B cell (primary cell): ENCODE data around the gene SMAD7. TPM values are rescaled to one million over a fixed set of nuclear protein-coding genes. Genes with fewer than 3 reads are reported as not detected.

Experiments used
- ATAC-seq: fragments of 200-7000 bp; cut with Tn5 transposase; one replicate; pipeline ENCODE4 v1.10.0; 2021; ENCODE audit warnings: low read depth, mild to moderate bottlenecking, moderate number of reproducible peaks, moderate library complexity
- CTCF ChIA-PET: fragments of 350-600 bp; sonication (Branson Sonifier 250); formaldehyde crosslinking; loops from one replicate; lab custom pipeline; 2021; ENCODE audit warnings: antibody characterized with exemption, inconsistent platforms; lab: Charles Lee
- POLR2A ChIA-PET: fragments of 350-600 bp; sonication (Branson Sonifier 250); formaldehyde crosslinking; loops from one replicate; lab custom pipeline; 2021; ENCODE audit warnings: antibody characterized with exemption; lab: Charles Lee
- DNase-seq: peaks from one replicate; pipeline ENCODE4 v3.0.0; 2013
- H2AFZ ChIP-seq: 2 replicates; pipeline ENCODE4 v1.6.1; 2012; ENCODE audit warnings: mild to moderate bottlenecking, low read depth, low read length; ENCODE audit not compliant: insufficient read depth, poor library complexity, severe bottlenecking
- H3K27ac ChIP-seq, 2 donors: 1 replicate in 1 of 2; 2 replicates in 1 of 2; pipeline ENCODE4 v1.5.1; 2012 to 2013; ENCODE audit warnings: low read length in 2 of 2, mild to moderate bottlenecking in 2 of 2, moderate library complexity in 1 of 2
- H3K27me3 ChIP-seq, 4 experiments: fragments of 200-600 bp in 1 of 4; sonication (generic) in 1 of 4; replicated peaks in 1 of 4; 1 replicate in 2 of 4; 2 replicates in 2 of 4; pipeline versions ENCODE4 v1.6.1 to v1.7.0; 2013 to 2016; ENCODE audit warnings: low read length in 3 of 4, mild to moderate bottlenecking in 2 of 4, mixed read lengths in 1 of 4, moderate library complexity in 1 of 4; ENCODE audit not compliant: insufficient read depth in 4 of 4, control insufficient read depth in 3 of 4; ENCODE audit errors: control extremely low read depth in 1 of 4
- H3K36me3 ChIP-seq, 2 experiments: replicated peaks in 1 of 2; 1 replicate in 1 of 2; 2 replicates in 1 of 2; pipeline versions ENCODE4 v1.6.1 to v1.7.1; 2013; ENCODE audit warnings: low read length in 1 of 2; ENCODE audit not compliant: insufficient read depth in 2 of 2, control insufficient read depth in 1 of 2; ENCODE audit errors: control extremely low read depth in 1 of 2, extremely low read depth in 1 of 2
- H3K4me1 ChIP-seq, 2 donors: fragments of 200-600 bp in 1 of 2; sonication (generic) in 1 of 2; 1 replicate in 1 of 2; 2 replicates in 1 of 2; pipeline versions ENCODE4 v1.5.1 to v1.6.1; 2013 to 2017; ENCODE audit warnings: low read length in 2 of 2; ENCODE audit not compliant: control insufficient read depth in 2 of 2, insufficient read depth in 2 of 2
- H3K4me2 ChIP-seq: replicated peaks from 2 replicates; pipeline ENCODE3; 2012; ENCODE audit warnings: mild to moderate bottlenecking, low read depth, low read length; ENCODE audit not compliant: poor library complexity, severe bottlenecking
- H3K4me3 ChIP-seq, 5 experiments: fragments of 200-600 bp in 1 of 5; sonication (generic) in 1 of 5; 1 replicate in 3 of 5; 2 replicates in 2 of 5; pipeline versions ENCODE4 v1.5.1 to v1.7.0; 2011 to 2016; ENCODE audit warnings: low read length in 4 of 5, mild to moderate bottlenecking in 4 of 5, low read depth in 2 of 5, control low read depth in 1 of 5, moderate library complexity in 1 of 5; ENCODE audit not compliant: insufficient read depth in 1 of 5; ENCODE audit errors: control extremely low read depth in 1 of 5, extremely low read depth in 1 of 5
- H3K79me2 ChIP-seq: fragments of 200-600 bp; sonication (generic); one replicate; pipeline ENCODE4 v1.6.0; 2016; ENCODE audit warnings: low read length; ENCODE audit not compliant: control insufficient read depth, insufficient read depth
- H3K9ac ChIP-seq: fragments of 200-600 bp; sonication (generic); 2 replicates; pipeline ENCODE4 v1.6.1; 2017; ENCODE audit warnings: mild to moderate bottlenecking, low read length, moderate library complexity
- H3K9me3 ChIP-seq, 3 donors: one replicate each; pipeline versions ENCODE4 v1.6.1 to v1.7.1; 2013; ENCODE audit warnings: low read length in 2 of 3; ENCODE audit not compliant: control insufficient read depth in 2 of 3, insufficient read depth in 1 of 3; ENCODE audit errors: control extremely low read depth in 1 of 3
- H4K20me1 ChIP-seq: 2 replicates; pipeline ENCODE4 v1.6.0; 2012; ENCODE audit warnings: mild to moderate bottlenecking, low read length; ENCODE audit not compliant: insufficient read depth, control insufficient read depth, poor library complexity, severe bottlenecking
- H3K27ac Mint-ChIP-seq: one replicate; pipeline ENCODE4 v1.8.0; 2021; ENCODE audit warnings: mixed read lengths
- H3K27me3 Mint-ChIP-seq: one replicate; pipeline ENCODE4 v1.8.0; 2021; ENCODE audit warnings: mixed read lengths
- H3K4me1 Mint-ChIP-seq: one replicate; pipeline ENCODE4 v1.8.0; 2021; ENCODE audit warnings: mixed read lengths
- H3K4me3 Mint-ChIP-seq: one replicate; pipeline ENCODE4 v1.8.0; 2021; ENCODE audit warnings: mixed read lengths
- H3K9me3 Mint-ChIP-seq: one replicate; pipeline ENCODE4 v1.8.0; 2022; ENCODE audit warnings: mixed read lengths; ENCODE audit not compliant: insufficient read depth
- CTCF ChIP-seq: fragments of 200-600 bp; IDR thresholded peaks from one replicate; pipeline ENCODE4 v1.8.0; 2022; ENCODE audit warnings: antibody characterized with exemption, mild to moderate bottlenecking
- EZH2 ChIP-seq: IDR thresholded peaks from 2 replicates; pipeline ENCODE4 v1.6.1; 2012; ENCODE audit warnings: borderline replicate concordance, low read depth, mild to moderate bottlenecking, moderate library complexity, low read length; ENCODE audit not compliant: insufficient read depth, poor library complexity, severe bottlenecking
- WGBS: methylation state at CpG from one replicate; pipeline ENCODE4 v1.1.5; 2013; ENCODE audit warnings: missing lambda C conversion rate; ENCODE audit not compliant: insufficient coverage; 5-methylcytosine and 5-hydroxymethylcytosine counted together
- intact Hi-C: fragments of 100-400 bp; cut with micrococcal nuclease; formaldehyde crosslinking; loops from one replicate; pipeline ENCODE4 v1.10.0; 2022
- polyA plus RNA-seq: library from polyadenylated mRNA; depleted of rRNA; stranded (reverse); fragments of >200 nt; gene quantifications from 2 replicates; pipeline ENCODE4 v1.2.3, GENCODE V29; 2012
- total RNA-seq, 2 donors: library from RNA; stranded (reverse); fragments of 120-200 nt in 1 of 2; gene quantifications; 1 replicate in 1 of 2; 2 replicates in 1 of 2; pipeline versions ENCODE4 v1.2.3 to v1.2.4, GENCODE V29; 2013 to 2022

Gene SMAD7
- total and polyA plus RNA-seq, 2 donors (not counting 1 experiment from before 2014, with no cell fraction given): 10.1 to 20.9 TPM

GRCh38 chr18:48885266-48885923 lies 65.4 kb downstream of the SMAD7 start:
- ATAC-seq: no peak
- Histone ChIP-seq H3K4me2 (no peak overlapping the region), H3K4me1 (no peaks in the 10 kb centered on the region), H3K36me3 (no peaks in the 10 kb centered on the region), H3K79me2 (no peaks in the 10 kb centered on the region), H3K9ac (no peak overlapping the region), H4K20me1 (no peaks in the 10 kb centered on the region), H2AFZ (no peak overlapping the region), H3K9me3 (no peaks in the 10 kb centered on the region), H3K27ac (no peak overlapping the region), H3K27me3 (no peaks in the 10 kb centered on the region), H3K4me3 (no peak overlapping the region)
- intact Hi-C loops: no loop called here
- POLR2A ChIA-PET: no interaction called here
- no peak overlapping the region for H3K4me3 Mint-ChIP-seq
- DNase-seq: no peak
- TF ChIP-seq CTCF: no peak
- no peak for TF ChIP-seq EZH2
- CTCF ChIA-PET: no interaction called here
- H3K27me3 Mint-ChIP-seq: no peaks in the 10 kb centered on the region
- H3K4me1 Mint-ChIP-seq: no peaks in the 10 kb centered on the region
- no peak overlapping the region for H3K27ac Mint-ChIP-seq
- no peaks in the 10 kb centered on the region for H3K9me3 Mint-ChIP-seq
- WGBS: 89% methylated on average over 6 of the region's 11 CpGs

- 84% methylated on average over 4 of the region's 4 CpGs for WGBS
- H3K4me2 ChIP-seq: no peak overlapping the region
- H3K9me3 Mint-ChIP-seq: no peaks in the 10 kb centered on the region
- H3K4me3 ChIP-seq: no peak overlapping the region
- H3K27me3 Mint-ChIP-seq: no peaks in the 10 kb centered on the region
- H4K20me1 ChIP-seq: no peaks in the 10 kb centered on the region
- H3K9me3 ChIP-seq: no peaks in the 10 kb centered on the region
- ATAC-seq (no peak), DNase-seq (no peak)
- no peak overlapping the region for H3K9ac ChIP-seq
- POLR2A ChIA-PET: no interaction called here
- intact Hi-C loops: no loop called here
- no peak overlapping the region for H3K4me3 Mint-ChIP-seq
- no peaks in the 10 kb centered on the region for H3K27me3 ChIP-seq
- no peaks in the 10 kb centered on the region for H3K4me1 ChIP-seq
- no peaks in the 10 kb centered on the region for H3K36me3 ChIP-seq
- no peaks in the 10 kb centered on the region for H3K79me2 ChIP-seq
- TF ChIP-seq EZH2 (no peak), CTCF (no peak)
- H3K27ac Mint-ChIP-seq: no peak overlapping the region
- H3K4me1 Mint-ChIP-seq: no peaks in the 10 kb centered on the region
- H2AFZ ChIP-seq: no peak overlapping the region
- no peak overlapping the region for H3K27ac ChIP-seq
- CTCF ChIA-PET: no interaction called here
These were observed 66.0 kb downstream of the SMAD7 start for GRCh38 chr18:48884771-48885170.
